HL-60 (cell line): Measurements from ENCODE around the gene FBLN7.
A peak's percentile ranks its signal among the peaks of the same experiment; 100 is the strongest.

Experiments used
- DNase-seq, 2 experiments: peaks; one replicate each; pipeline ENCODE4 v3.0.0-alpha.2; 2010 to 2020; ENCODE audit warnings: low read depth in 1 of 2, low spot score in 1 of 2
- H3K27ac ChIP-seq: fragments of 250-450 bp; sonication (Bioruptor Pico); replicated peaks from 2 replicates; pipeline ENCODE4 v1.5.1; 2020; ENCODE audit warnings: mild to moderate bottlenecking, moderate library complexity
- H3K27me3 ChIP-seq: fragments of 250-450 bp; sonication (Bioruptor Pico); 2 replicates; pipeline ENCODE4 v1.5.1; 2021; ENCODE audit warnings: mild to moderate bottlenecking, moderate library complexity; ENCODE audit not compliant: insufficient read depth, poor library complexity, severe bottlenecking
- H3K4me3 ChIP-seq: replicated peaks from 2 replicates; pipeline ENCODE4 v1.5.1; 2011; ENCODE audit warnings: mild to moderate bottlenecking, control low read depth, low read length; ENCODE audit not compliant: insufficient read depth
- CTCF ChIP-seq: IDR thresholded peaks from one replicate; pipeline ENCODE4 v1.5.1; 2011; ENCODE audit warnings: low read length, control low read depth, inconsistent platforms; ENCODE audit not compliant: insufficient read depth
- GABPA ChIP-seq: IDR thresholded peaks from 2 replicates; pipeline ENCODE4 v1.6.1; 2012; ENCODE audit warnings: low read depth
- POLR2AphosphoS5 ChIP-seq: IDR thresholded peaks from 2 replicates; pipeline ENCODE4 v1.6.1; 2012; ENCODE audit warnings: low read depth
- REST ChIP-seq: IDR thresholded peaks from 2 replicates; pipeline ENCODE4 v1.6.1; 2012; ENCODE audit warnings: low read depth; ENCODE audit not compliant: insufficient replicate concordance
- SPI1 ChIP-seq: IDR thresholded peaks from 2 replicates; pipeline ENCODE4 v1.6.1; 2012; ENCODE audit warnings: low read depth, mild to moderate bottlenecking, borderline replicate concordance
- long read RNA-seq: library from polyadenylated mRNA; unstranded; transcript quantifications from one replicate; pipeline ENCODE4 v2.0.0, GENCODE V29; 2020

Gene FBLN7
- long read RNA-seq: 0 reads

GRCh38 chr2:112138159-112139032, at the start of gene FBLN7:
FBLN7 (plus strand) TSS chr2:112138385; CDS start chr2:112138656, 271 bp downstream.
- Histone ChIP-seq H3K27me3 (peaks cover 14% of the 10 kb centered on the region), H3K27ac (no peak within 1 kb of the TSS), H3K4me3 (peak within 1 kb of the TSS; percentile 32)
- DNase-seq: peak in 1 of 2 experiments; percentile 15
- TF ChIP-seq GABPA: no peak
- TF ChIP-seq REST: no peak
- no peak for TF ChIP-seq SPI1
- no peak for TF ChIP-seq CTCF
- TF ChIP-seq POLR2AphosphoS5: no peak

- H3K27me3 ChIP-seq: no peaks in the 10 kb centered on the region
- DNase-seq: no peak
- H3K4me3 ChIP-seq: no peak overlapping the region
- TF ChIP-seq CTCF (no peak), REST (no peak), POLR2AphosphoS5 (no peak)
- H3K27ac ChIP-seq: no peak overlapping the region
Measured at GRCh38 chr2:112089375-112089774, 48.8 kb upstream of the FBLN7 start.

- Histone ChIP-seq H3K27me3 (no peaks in the 10 kb centered on the region), H3K27ac (no peak overlapping the region), H3K4me3 (no peak overlapping the region)
- DNase-seq: no peak
- TF ChIP-seq CTCF (no peak), REST (no peak), SPI1 (no peak), GABPA (no peak), POLR2AphosphoS5 (no peak)
Measured at GRCh38 chr2:112092286-112093041, 45.7 kb upstream of the FBLN7 start.
